ENCODE results near the gene TSNAX. TPM values are rescaled to one million over a fixed set of nuclear protein-coding genes. Genes with fewer than 3 reads are reported as not detected.
A peak's percentile ranks its signal among the peaks of the same experiment; 100 is the strongest.

TSNAX gene, protein sequence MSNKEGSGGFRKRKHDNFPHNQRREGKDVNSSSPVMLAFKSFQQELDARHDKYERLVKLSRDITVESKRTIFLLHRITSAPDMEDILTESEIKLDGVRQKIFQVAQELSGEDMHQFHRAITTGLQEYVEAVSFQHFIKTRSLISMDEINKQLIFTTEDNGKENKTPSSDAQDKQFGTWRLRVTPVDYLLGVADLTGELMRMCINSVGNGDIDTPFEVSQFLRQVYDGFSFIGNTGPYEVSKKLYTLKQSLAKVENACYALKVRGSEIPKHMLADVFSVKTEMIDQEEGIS
- 10 to 100 TPM; 36.5 to 46.7 TPM for total RNA-seq

DNA sequence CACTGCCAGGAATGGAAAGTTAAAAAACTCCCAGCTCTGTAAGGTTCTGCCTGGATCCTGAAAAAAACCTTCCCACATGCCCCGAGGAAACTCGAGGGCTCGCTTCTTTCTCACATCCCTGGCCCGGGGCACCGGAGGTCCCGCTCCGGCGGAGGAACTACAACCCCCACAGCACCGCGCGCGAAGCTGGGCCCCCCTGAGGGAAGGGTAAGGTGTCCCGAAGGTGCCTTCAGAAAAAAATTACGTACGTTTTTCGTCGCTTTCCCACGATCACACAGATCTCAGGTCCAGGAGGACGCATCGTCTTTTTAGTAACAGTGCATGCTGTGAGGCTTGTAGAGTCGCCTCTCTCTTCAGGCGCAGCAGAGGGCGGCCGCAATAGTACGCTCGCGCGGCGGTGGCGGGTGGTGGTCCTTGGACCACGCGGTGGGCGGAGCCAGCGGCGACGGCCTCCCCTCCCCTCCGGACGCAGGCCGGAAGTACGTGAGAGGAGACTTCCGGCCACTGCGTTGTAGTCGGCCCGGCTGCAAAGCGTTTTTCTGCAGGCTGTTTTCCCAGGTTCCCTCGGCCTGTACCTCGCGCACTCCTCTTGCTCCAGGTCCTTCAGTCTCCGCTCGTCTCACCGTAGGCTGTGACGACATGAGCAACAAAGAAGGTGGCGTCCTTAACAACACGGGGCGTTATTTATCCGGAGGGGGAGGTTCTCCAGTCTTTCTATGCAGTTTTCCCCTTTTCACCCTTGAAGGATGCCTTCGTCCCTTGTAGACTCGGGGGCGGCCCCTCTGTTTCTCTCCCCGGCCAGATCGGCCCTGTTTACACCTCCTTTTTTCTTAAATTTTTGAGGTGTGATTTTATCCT lies at the start of gene TSNAX:
Gene TSNAX (plus strand): TSS at position 498 of the 858 bp plus-strand sequence. CDS start 142 bp downstream, at position 640.
- DNase-seq (peak; percentile 94), ATAC-seq (peak; percentile 93)
- intact Hi-C loops (cut with DNase I, micrococcal nuclease): loop anchor here (1.0 to 2.0 kb wide), 10 partner anchors 68 to 886 kb away; partner anchors contain the start of genes EGLN1 (in 2 of the 2), COG2 (in 1 of the 2), EXOC8 (in 1 of the 2) and FAM89A (in 1 of the 2)
- peaks cover 45% of the 10 kb centered on the region for H3K4me1 Mint-ChIP-seq
- H3K4me3 Mint-ChIP-seq: peak within 1 kb of the TSS; percentile 88
- ChIA-PET CTCF (interaction anchor here (0.5 to 0.9 kb wide), 4 partner anchors 71 to 848 kb away, joined by 3 to 5 read pairs (median 3); partner anchors contain the start of genes EXOC8 and SPRTN), POLR2A (interaction anchor here (1.7 kb wide), 1 partner anchor 190 kb away, joined by 11 read pairs; the partner anchor contains the start of genes EXOC8 and SPRTN)
- H3K27me3 Mint-ChIP-seq: no peaks in the 10 kb centered on the region
- H3K36me3 Mint-ChIP-seq (ENCODE audit: low read depth): peaks cover 21% of the 10 kb centered on the region
- H3K27ac Mint-ChIP-seq: peak within 1 kb of the TSS; percentile 99
- H3K9me3 Mint-ChIP-seq (ENCODE audit: low read depth): no peaks in the 10 kb centered on the region

DNA sequence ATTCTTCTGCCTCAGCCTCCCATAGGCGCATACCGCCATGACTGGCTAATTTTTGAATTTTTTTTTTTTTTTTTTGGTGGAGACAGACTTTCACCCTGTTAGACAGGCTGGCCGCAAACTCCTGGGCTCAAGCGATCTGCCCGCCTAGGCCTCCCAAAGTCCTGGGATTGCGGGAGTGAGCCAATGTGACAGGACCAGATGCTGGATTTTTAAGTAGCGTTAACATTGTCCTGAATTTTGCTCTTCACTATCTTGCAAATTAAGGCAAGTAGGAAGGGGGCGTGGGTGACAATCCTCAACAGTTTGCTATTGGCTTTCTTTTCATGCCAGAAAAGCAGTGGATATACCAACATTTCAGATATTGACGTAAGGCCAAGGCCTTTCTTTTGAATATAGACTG lies 49.7 kb upstream of the TSNAX start:
- ATAC-seq (no peak), DNase-seq (no peak)
- H3K27ac Mint-ChIP-seq: no peak overlapping the region
- no peaks in the 10 kb centered on the region for H3K4me1 Mint-ChIP-seq
- no peaks in the 10 kb centered on the region for H3K9me3 Mint-ChIP-seq (ENCODE audit: low read depth)
- intact Hi-C loops (cut with DNase I, micrococcal nuclease): no loop called here
- no peak overlapping the region for H3K4me3 Mint-ChIP-seq
- POLR2A ChIA-PET: no interaction called here
- CTCF ChIA-PET: no interaction called here
- H3K36me3 Mint-ChIP-seq (ENCODE audit: low read depth): no peaks in the 10 kb centered on the region
- peaks cover 11% of the 10 kb centered on the region for H3K27me3 Mint-ChIP-seq

DNA sequence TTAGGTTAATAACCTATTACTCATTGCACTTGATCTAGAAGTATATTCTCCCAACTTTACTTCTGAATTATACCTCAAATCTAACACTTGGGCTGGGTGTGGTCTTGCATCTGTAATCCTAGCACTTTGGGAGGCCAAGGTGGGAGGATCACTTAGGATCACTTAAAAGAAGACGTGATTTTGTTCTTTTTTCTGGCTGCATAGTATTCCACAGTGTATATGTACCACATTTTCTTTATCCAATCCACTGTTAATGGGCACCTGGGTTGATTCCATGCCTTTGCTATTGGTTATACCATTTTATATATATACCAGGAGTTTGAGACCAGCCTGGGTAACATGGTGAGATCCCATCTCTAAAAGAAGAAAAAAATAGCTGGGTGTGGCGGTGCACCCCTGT lies 48.5 kb upstream of the TSNAX start:
- ChIA-PET CTCF (no interaction called here), POLR2A (no interaction called here)
- no peak overlapping the region for H3K27ac Mint-ChIP-seq
- ATAC-seq: no peak
- H3K9me3 Mint-ChIP-seq (ENCODE audit: low read depth): no peaks in the 10 kb centered on the region
- no peak for DNase-seq
- H3K4me1 Mint-ChIP-seq: no peaks in the 10 kb centered on the region
- intact Hi-C loops (cut with DNase I, micrococcal nuclease): no loop called here
- H3K4me3 Mint-ChIP-seq: no peak overlapping the region
- H3K36me3 Mint-ChIP-seq (ENCODE audit: low read depth): no peaks in the 10 kb centered on the region
- H3K27me3 Mint-ChIP-seq: peaks cover 7% of the 10 kb centered on the region

DNA sequence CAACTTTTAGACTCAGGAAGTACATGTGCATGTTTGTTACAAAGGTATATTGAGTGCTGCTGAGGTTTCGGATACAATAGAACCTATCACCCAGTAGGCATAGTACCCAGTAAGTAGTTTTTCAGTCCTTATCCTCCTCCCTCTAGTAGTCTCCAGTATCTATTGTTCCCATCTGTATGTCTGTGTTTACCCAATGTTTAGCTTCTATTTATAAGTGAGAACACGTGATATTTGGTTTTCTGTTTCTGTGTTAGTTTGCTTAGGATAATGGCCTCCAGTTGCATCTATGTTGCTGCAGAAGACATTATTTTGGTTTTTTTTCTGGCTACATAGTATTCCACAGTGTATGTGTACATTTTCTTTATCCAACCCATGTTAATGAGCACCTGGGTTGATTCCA lies 47.2 kb upstream of the TSNAX start:
- Mint-ChIP-seq H3K27me3 (peaks cover 9% of the 10 kb centered on the region), H3K9me3 (ENCODE audit: low read depth) (no peaks in the 10 kb centered on the region), H3K4me1 (no peaks in the 10 kb centered on the region), H3K27ac (no peak overlapping the region), H3K4me3 (no peak overlapping the region), H3K36me3 (ENCODE audit: low read depth) (no peaks in the 10 kb centered on the region)
- DNase-seq (no peak), ATAC-seq (no peak)
- intact Hi-C loops (cut with DNase I, micrococcal nuclease): no loop called here
- ChIA-PET POLR2A (no interaction called here), CTCF (no interaction called here)

DNA sequence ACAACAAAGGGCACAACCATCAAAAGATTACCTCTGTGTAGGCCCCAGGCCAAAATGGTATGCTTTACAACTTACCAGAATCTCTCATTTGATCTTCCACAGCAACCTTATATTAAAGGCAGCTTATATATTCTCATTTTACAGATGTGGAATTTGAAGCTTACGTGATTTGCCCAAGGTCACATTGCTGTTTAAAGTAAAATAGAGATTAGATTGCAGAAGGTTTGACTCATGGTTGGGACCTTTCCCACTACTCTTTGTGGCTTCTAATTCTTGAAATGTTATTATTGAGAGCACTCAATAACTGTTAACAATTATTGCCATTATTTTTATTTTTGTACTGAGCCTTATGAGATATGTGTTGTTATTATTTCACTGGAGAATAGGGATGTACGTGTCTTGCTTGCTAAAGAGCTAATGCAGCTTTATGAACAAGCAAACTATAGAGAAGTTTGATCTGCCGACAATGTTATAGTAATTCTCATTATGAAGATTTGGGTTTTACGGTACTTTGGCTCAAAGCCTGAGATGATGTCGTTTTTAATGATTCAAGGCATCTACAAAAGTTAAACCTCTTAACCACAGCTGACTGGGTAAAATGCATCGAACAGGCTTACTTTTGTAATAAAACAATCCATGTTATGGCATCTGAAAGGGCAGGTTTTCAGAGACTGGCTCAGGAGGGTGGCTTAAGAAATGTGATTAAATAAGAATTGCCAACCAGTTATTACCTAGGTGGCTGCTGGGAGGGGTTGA lies 43.3 kb upstream of the TSNAX start:
- peaks cover 12% of the 10 kb centered on the region for H3K27me3 Mint-ChIP-seq
- H3K9me3 Mint-ChIP-seq (ENCODE audit: low read depth): no peaks in the 10 kb centered on the region
- intact Hi-C loops (cut with DNase I, micrococcal nuclease): no loop called here
- no peak overlapping the region for H3K4me3 Mint-ChIP-seq
- no peak overlapping the region for H3K27ac Mint-ChIP-seq
- no peaks in the 10 kb centered on the region for H3K36me3 Mint-ChIP-seq (ENCODE audit: low read depth)
- CTCF ChIA-PET: no interaction called here
- H3K4me1 Mint-ChIP-seq: no peaks in the 10 kb centered on the region
- POLR2A ChIA-PET: no interaction called here
- ATAC-seq: no peak
- no peak for DNase-seq

DNA sequence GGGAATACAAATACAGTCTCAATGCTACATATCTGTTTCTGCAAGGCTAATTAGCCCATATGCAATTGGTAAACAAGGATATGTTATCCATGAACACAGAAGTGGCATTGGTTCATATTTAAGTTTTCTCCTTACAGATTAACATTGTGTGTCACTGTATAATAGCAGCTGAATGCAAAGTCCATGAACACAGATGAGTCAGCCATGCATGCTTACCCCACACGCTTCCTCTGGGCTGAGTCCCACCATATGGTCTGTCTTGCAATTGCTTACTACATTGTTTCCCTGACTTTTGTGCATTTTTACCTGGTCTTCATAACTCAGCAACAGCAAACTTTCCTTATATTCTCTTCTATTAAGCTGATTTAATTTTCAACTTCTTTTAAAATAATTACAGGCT lies 41.5 kb upstream of the TSNAX start:
- H3K27me3 Mint-ChIP-seq: peaks cover 11% of the 10 kb centered on the region
- ChIA-PET CTCF (no interaction called here), POLR2A (no interaction called here)
- no peak overlapping the region for H3K4me3 Mint-ChIP-seq
- H3K4me1 Mint-ChIP-seq: no peaks in the 10 kb centered on the region
- DNase-seq (no peak), ATAC-seq (no peak)
- no peak overlapping the region for H3K27ac Mint-ChIP-seq
- H3K36me3 Mint-ChIP-seq (ENCODE audit: low read depth): no peaks in the 10 kb centered on the region
- H3K9me3 Mint-ChIP-seq (ENCODE audit: low read depth): no peaks in the 10 kb centered on the region
- intact Hi-C loops (cut with DNase I, micrococcal nuclease): no loop called here

DNA sequence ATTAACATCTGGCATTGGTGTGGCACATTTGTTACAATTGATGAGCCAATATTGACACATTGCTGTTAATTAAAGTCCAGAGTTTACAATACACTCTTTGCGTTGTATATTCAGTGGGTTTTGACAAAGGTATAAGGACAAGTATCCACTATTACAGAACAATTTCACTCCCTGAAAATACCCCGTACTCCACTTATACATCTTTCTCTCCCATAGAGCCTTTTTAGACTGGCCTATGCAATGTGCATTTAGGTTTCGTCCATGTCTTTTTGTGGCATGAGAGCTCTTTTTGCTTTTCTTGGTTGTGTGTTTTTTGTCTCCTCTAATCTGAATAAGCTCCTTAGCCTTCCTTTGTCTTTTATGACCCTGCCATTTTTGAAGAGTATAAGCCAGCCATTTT lies 40.6 kb upstream of the TSNAX start:
- ATAC-seq (no peak), DNase-seq (no peak)
- Mint-ChIP-seq H3K9me3 (ENCODE audit: low read depth) (no peaks in the 10 kb centered on the region), H3K27me3 (peaks cover 11% of the 10 kb centered on the region), H3K36me3 (ENCODE audit: low read depth) (no peaks in the 10 kb centered on the region), H3K4me1 (no peaks in the 10 kb centered on the region), H3K27ac (no peak overlapping the region), H3K4me3 (no peak overlapping the region)
- intact Hi-C loops (cut with DNase I, micrococcal nuclease): no loop called here
- ChIA-PET POLR2A (no interaction called here), CTCF (no interaction called here)

DNA sequence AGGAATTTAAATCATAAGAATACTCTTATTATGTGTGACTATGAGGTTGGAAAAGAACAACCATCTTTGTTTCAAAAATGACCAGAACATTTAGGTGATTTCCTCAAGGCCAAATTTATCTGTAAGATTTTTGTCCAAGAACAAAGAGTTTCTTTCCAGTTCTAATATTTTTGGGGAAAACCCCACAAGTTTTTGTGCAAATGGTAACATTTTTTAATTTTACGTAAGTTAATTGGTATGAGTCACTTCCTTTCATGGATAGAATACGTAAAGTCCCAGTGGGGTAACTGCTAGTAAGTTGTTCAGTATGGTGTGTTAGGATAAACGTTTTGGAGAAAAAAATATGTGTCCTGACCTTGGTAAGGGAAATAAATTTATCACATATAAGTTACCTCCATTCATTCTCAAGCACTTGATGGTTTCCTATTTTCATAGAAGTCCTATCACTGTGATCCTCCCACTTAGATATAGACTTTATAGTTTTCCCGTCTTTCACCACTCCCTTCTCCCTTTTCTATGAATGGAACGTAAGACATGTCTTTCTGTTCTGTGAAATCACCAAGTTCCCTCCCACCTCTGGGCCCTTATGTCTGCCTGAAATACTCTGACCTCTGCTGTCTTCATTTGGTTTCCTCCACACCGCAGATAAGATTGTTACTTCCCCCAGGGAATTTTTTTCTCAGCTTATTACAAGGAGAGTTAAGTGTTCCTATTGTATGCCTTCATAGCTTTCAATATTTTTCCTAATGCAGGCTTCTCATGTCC lies 34.9 kb upstream of the TSNAX start:
- POLR2A ChIA-PET: no interaction called here
- Mint-ChIP-seq H3K27me3 (peaks cover 12% of the 10 kb centered on the region), H3K36me3 (ENCODE audit: low read depth) (no peaks in the 10 kb centered on the region), H3K4me3 (no peak overlapping the region), H3K9me3 (ENCODE audit: low read depth) (peaks cover 11% of the 10 kb centered on the region), H3K4me1 (peaks cover 9% of the 10 kb centered on the region), H3K27ac (peak overlapping the region; percentile 20)
- intact Hi-C loops (cut with DNase I, micrococcal nuclease): no loop called here
- DNase-seq (no peak), ATAC-seq (peak; percentile 44)
- CTCF ChIA-PET: no interaction called here

DNA sequence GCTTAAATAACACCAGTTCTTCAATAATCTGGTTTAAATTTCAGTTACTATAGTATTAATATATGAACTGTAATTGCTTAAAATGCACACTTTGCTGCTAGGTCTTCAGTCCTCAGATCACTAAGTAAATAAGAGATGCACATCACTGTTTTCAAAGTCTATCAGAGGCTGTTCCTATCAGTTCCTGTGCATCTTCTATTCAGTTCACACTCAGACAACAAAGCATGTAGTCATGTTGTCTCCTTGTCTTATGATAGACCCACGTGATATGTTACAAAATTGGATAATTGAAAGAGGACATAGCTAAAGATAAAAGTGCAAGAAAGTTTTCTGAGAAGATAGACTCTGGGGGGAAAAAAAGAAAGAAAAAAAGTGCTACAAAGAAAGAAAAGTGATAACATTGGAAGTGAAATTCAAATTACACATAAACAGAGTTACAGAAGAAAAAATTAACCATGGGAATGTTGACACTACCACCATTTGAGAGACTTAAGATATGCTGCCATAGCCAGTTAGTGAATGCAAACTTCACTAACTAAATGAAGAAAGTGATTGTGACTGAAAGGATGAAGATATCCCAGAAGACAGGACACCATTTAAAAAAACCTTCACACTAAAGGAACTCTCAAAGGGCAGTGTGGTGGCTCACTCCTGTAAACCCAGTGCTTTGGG lies 33.9 kb upstream of the TSNAX start:
- ATAC-seq (no peak), DNase-seq (no peak)
- no peak overlapping the region for H3K27ac Mint-ChIP-seq
- CTCF ChIA-PET: no interaction called here
- H3K4me3 Mint-ChIP-seq: no peak overlapping the region
- no peaks in the 10 kb centered on the region for H3K36me3 Mint-ChIP-seq (ENCODE audit: low read depth)
- peaks cover 16% of the 10 kb centered on the region for H3K9me3 Mint-ChIP-seq (ENCODE audit: low read depth)
- intact Hi-C loops (cut with DNase I, micrococcal nuclease): no loop called here
- H3K4me1 Mint-ChIP-seq: peaks cover 9% of the 10 kb centered on the region
- H3K27me3 Mint-ChIP-seq: peaks cover 8% of the 10 kb centered on the region
- POLR2A ChIA-PET: no interaction called here

DNA sequence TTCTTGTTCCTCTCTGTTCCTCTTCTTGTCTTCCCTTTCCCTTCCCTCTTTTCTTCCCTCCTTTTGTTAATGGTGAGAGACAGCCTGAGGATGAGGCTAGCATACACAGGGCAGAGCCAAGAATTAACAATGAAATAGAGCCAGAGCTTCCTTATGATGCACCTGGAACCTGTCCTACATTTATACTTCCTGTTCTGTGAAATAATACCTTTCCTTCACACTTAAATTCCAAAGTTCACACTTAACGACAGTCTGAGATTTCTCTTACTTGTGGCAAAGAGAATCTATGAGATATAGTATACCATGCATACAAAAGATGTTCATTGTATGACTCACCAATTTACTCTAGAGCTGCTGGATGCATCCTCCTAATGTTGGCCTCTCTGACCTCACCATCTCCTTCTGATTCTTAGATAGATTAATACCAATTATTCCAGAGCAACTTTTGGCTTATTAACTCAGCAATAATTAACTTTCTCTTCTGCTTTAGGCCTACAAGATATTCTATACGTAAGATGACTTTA lies 30.8 kb upstream of the TSNAX start:
- DNase-seq (no peak), ATAC-seq (no peak)
- intact Hi-C loops (cut with DNase I, micrococcal nuclease): no loop called here
- Mint-ChIP-seq H3K27ac (no peak overlapping the region), H3K4me1 (peaks cover 10% of the 10 kb centered on the region), H3K27me3 (peaks cover 8% of the 10 kb centered on the region), H3K9me3 (ENCODE audit: low read depth) (peaks cover 25% of the 10 kb centered on the region), H3K36me3 (ENCODE audit: low read depth) (peaks cover 4% of the 10 kb centered on the region), H3K4me3 (no peak overlapping the region)
- POLR2A ChIA-PET: no interaction called here
- CTCF ChIA-PET: interaction anchor here (0.7 to 1.1 kb wide), 2 partner anchors 8 to 32 kb away, joined by 3 read pairs; no protein-coding TSS in a partner anchor
